GM18507 (cell line): ENCODE results near the gene MOB3B.
"Not testable (repeated sequence)": the region's sequence is repeated elsewhere in the genome, so short reads cannot be mapped to it uniquely, and the experiment has no call there.

Experiments
- DNase-seq: peaks from one replicate; pipeline ENCODE4 v3.0.0; 2011; ENCODE audit warnings: low read depth; ENCODE audit not compliant: insufficient read length; ENCODE audit errors: extremely low spot score
- FAIRE-seq: peaks from 2 replicates; lab custom pipeline; 2011; peaks lifted over from hg19 to GRCh38; lab: Jason Lieb, UNC

Gene MOB3B

GRCh38 chr9:27431543-27432147 is 98.0 kb downstream of the MOB3B start:
- DNase-seq: no peak
- no peak for FAIRE-seq

- FAIRE-seq (no peak), DNase-seq (no peak)
Measured at GRCh38 chr9:27430750-27431535, 98.7 kb downstream of the MOB3B start.

DNA sequence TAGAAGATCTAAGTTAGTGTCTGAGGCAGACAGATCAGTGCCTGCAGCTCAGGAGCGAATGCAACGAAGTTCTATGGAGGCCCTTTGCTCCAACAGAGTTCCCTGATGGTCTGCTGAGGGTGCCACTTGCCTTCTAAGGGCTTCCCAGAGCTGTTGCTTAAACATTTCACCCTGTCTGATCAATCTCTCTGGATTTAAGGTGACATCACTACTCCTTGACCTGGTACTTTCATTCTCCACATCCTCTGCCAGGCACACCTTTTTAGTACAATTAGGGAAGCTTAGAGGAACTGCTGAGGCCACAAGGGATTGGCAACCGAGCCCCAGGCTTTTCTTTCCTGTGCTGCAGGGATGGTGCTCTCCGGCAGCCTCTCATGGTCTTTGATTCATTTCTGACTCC is 99.7 kb downstream of the MOB3B start:
- no peak for FAIRE-seq
- no peak for DNase-seq

DNA sequence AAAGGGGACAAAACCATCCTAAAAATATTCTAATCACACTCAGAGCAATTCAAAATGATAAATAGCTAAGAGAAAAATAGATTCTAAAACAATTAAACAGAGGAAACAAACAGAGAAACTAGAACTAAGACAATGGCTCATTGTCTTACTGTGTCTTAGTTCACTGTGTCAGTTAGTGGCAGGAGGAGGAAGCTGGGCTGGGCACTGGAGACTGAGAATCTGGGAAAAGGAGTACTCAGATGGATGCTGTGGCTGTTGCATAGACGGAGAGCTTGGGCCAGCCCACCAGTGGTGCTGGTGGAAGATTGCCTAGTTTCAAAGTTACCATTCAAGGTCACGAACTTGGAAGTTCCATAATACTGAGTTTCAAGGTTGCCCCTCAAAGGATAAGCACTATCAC is 100.2 kb downstream of the MOB3B start:
- DNase-seq (no peak), FAIRE-seq (no peak)

DNA sequence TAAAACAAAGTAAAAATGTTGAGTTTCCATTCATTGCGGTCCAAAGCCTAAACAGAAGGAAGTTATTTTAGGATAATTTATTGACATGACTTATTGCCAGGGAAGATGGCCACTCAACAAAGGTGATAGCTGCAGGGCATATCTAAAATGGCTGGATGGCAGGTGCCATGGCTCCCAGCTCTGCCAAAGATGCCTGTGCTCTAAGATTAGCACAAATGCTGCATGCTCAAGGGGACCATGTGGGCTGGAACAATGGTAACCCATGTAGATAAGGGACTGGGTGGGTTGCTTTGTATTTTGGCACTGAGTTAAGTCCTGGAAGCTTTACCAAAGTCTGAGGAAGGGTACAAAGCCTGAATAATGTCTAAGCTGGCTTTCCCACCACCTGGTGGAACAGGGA is 101.1 kb downstream of the MOB3B start:
- FAIRE-seq: no peak
- DNase-seq: no peak

- FAIRE-seq (no peak), DNase-seq (no peak)
Measured at GRCh38 chr9:27427272-27427643, 102.4 kb downstream of the MOB3B start.

- FAIRE-seq (no peak), DNase-seq (no peak)
Measured at GRCh38 chr9:27426511-27427271, 102.9 kb downstream of the MOB3B start.

GRCh38 chr9:27425827-27426510 is 103.6 kb downstream of the MOB3B start:
- FAIRE-seq: no peak
- DNase-seq: no peak

DNA sequence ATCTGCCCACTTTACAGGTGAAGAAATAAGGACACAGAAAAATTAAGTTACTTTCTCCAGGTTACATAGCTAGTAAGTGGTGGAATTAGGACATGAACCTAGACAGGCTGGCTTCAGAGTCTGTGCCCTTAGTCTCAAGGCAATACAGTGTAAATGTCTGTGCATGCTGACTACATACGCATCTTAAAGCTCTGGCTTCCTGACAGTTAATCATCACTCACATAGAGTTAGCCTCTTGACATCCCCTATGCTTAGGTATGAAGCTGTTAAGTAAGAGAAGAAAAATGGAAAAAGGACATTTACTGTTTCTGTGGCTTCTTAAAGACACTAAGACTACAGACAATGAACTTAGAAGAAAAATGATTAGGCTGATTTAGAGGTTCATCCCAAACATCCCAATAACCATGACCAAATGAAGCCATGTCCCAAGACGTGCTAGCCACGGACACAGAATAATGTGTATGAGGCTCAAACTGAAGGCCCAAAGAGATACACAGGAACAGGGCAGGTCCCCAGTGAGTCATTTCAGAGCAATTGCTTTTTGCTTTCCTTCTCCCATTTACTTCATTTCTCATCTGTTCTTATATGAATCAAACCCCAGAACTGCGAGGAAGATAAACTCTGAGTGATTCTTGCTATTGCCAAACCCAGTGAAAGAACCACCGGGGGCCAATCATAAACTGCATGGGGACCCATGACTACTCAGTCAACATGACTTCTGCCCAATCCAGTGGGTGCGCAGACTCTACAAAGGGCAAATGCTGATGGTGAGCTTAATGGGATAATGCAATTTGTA is 105.5 kb downstream of the MOB3B start:
- FAIRE-seq: no peak

DNA sequence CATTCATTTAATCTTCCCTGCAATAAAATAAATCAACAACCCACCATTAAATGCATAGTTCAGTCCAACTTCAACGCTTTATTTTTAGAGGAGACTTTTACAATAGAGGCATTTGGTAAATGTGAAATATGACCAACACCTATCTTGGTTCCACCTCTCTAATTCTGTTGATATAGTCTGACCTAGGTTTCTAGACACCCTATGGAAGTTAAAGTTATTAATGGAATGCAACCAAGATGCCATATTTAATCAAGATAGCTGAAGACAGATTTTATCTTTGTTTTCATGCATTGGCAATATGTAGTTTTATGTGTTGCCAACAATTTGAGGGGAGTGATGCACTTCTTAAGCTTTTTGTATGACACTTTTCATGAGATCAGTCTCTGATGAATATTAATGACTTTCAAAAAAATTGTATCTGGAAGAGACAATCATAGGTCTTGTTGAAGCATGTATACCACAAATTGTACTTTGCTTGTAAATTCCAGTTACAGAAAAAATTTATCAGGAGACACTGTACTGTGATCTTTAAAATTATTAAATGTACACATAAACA is 107.3 kb downstream of the MOB3B start:
- no peak for DNase-seq
- FAIRE-seq: no peak

More for the DNA sequence above, 105.5 kb downstream of the MOB3B start:
- no peak for DNase-seq

DNA sequence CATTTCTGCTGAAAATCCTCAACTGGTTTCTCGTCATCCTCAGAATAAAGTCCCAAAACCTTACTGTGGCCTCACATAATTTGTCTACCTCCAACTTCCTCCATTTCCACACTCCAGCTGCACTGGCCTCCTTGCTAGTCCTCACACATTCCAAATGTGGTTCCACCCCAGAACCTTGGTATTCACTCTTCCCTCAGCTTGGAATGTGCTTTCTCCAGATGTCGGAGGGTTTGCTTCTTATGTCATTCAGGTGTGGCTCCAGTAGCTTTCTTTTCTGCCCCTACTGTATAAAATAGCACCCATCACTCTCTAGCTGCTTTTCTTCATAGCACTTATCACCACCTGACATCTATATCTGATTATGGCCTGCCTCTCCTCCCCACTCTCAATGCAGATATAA is 108.0 kb downstream of the MOB3B start:
- FAIRE-seq (no peak), DNase-seq (no peak)

- DNase-seq, FAIRE-seq: not testable (repeated sequence)
Measured at GRCh38 chr9:27419558-27419957, 110.1 kb downstream of the MOB3B start.

DNA sequence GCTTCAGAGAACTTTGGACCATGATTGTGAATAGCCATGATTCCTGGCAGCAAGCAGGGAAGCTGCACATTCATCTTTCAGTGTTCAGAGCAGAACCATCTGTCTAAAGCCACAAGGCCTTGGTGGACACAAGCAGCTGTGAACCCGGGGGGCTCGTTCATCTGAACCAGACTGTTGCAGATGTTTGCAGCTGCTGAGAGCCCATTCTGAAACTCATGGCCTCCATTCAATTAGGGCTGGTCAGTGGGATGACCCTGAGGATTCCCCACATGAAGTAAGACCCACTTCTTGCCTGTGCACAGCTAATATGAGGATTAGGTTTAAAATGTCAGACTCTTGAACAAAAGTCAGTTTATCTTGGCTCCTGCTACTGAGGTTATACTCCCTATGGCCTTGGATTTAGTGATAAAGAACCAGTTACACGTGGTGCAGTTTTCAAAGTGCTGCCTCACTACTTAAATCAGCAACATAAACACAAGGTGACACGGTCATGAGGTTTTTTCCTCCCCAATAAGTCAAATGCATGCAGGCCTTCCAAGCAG is 115.3 kb downstream of the MOB3B start:
- no peak for FAIRE-seq
- no peak for DNase-seq

- DNase-seq (no peak), FAIRE-seq (no peak)
Measured at GRCh38 chr9:27413511-27414219, 115.9 kb downstream of the MOB3B start.

GRCh38 chr9:27412963-27413362 is 116.7 kb downstream of the MOB3B start:
- FAIRE-seq: no peak
- DNase-seq: no peak

DNA sequence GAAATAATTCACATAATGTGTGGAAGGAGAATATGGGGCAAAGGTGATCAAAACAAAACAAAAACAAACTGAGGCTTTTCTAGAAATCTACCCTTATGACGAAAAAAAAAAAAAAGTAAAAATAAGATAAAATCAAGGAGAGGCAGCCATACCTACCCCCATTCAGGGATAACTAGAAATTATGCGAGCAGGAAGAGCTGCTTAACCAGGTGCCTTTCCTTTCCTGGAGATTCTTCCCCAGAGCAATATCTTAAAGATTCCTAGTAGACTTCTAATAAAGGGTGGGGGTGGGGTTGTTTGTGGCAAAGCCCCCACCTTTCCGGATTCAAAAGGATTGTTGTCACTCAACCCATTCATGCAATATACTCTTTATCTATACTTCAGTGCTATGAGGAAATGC is 117.5 kb downstream of the MOB3B start:
- DNase-seq (no peak), FAIRE-seq (no peak)

DNA sequence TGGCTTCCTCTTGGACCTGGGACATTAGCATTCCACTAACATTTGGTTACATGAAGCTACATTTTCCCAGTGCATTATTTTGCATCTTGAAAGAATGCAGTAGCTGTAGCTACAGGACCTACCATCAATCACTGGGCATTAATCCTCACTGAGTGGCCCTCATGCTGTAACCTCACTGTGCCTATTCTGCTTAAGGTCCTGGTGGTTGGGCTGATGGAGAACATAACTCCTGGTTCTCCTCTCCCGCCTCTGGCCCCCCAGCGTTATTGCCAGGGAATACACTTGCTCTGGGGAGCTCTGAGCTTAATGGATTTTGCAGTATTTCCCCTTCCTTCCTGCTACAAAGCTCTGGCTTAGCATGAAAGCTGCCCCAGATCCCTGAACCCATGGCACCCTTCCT is 121.1 kb downstream of the MOB3B start:
- FAIRE-seq: no peak
- DNase-seq: no peak

- no peak for FAIRE-seq
- no peak for DNase-seq
Measured at GRCh38 chr9:27408001-27408400, 121.6 kb downstream of the MOB3B start.
